Liver (tissue), 9 donors: ENCODE results near the gene PCBD1. TPM values are rescaled to one million over a fixed set of nuclear protein-coding genes. Genes with fewer than 3 reads are reported as not detected.

Source experiments
- DNase-seq: peaks from one replicate; pipeline ENCODE4 v3.0.0-alpha.2; 2017; ENCODE audit warnings: low spot score
- H3K27ac ChIP-seq, 2 donors: one replicate each; pipeline ENCODE4 v1.7.0; 2013; ENCODE audit warnings: inconsistent platforms in 2 of 2, low read length in 2 of 2, control low read depth in 1 of 2, low read depth in 1 of 2, mild to moderate bottlenecking in 1 of 2
- H3K27me3 ChIP-seq, 4 donors: one replicate each; pipeline versions ENCODE4 v1.6.1 to v1.7.0; 2013; ENCODE audit warnings: low read length in 3 of 4, inconsistent platforms in 1 of 4, mild to moderate bottlenecking in 1 of 4, moderate library complexity in 1 of 4; ENCODE audit not compliant: control insufficient read depth in 4 of 4, insufficient read depth in 4 of 4
- H3K36me3 ChIP-seq, 4 donors: one replicate each; pipeline versions ENCODE4 v1.6.1 to v1.7.0; 2013; ENCODE audit warnings: low read length in 3 of 4, mild to moderate bottlenecking in 3 of 4, low read depth in 1 of 4, moderate library complexity in 1 of 4; ENCODE audit not compliant: control insufficient read depth in 4 of 4, insufficient read depth in 3 of 4
- H3K4me1 ChIP-seq, 4 donors: one replicate each; pipeline versions ENCODE4 v1.6.1 to v1.7.0; 2013; ENCODE audit warnings: low read length in 3 of 4, mild to moderate bottlenecking in 3 of 4, moderate library complexity in 1 of 4; ENCODE audit not compliant: control insufficient read depth in 4 of 4, insufficient read depth in 4 of 4
- H3K4me3 ChIP-seq, 3 donors: one replicate each; pipeline versions ENCODE4 v1.6.1 to v1.7.0; 2013; ENCODE audit warnings: low read length in 3 of 3, control low read depth in 1 of 3, low read depth in 1 of 3, mild to moderate bottlenecking in 1 of 3
- H3K9ac ChIP-seq, 2 donors: one replicate each; pipeline ENCODE4 v1.7.0; 2013; ENCODE audit warnings: low read length in 2 of 2, mild to moderate bottlenecking in 2 of 2, moderate library complexity in 2 of 2, control low read depth in 1 of 2, low read depth in 1 of 2
- H3K9me3 ChIP-seq, 4 donors: one replicate each; pipeline versions ENCODE4 v1.6.1 to v1.7.0; 2013; ENCODE audit warnings: low read length in 3 of 4; ENCODE audit not compliant: control insufficient read depth in 4 of 4
- ATF3 ChIP-seq: IDR thresholded peaks from 2 replicates; pipeline ENCODE4 v1.6.1; 2016; ENCODE audit warnings: antibody characterized with exemption
- CTCF ChIP-seq: fragments of 150-350 bp; IDR thresholded peaks from 2 replicates; pipeline ENCODE4 v1.5.1; 2017; ENCODE audit warnings: improper control_type of control experiment, low read depth, low read length; ENCODE audit not compliant: missing input control
- EGR1 ChIP-seq, 2 donors: IDR thresholded peaks; 2 replicates each; pipeline ENCODE4 v1.6.1; 2016 to 2018; ENCODE audit warnings: antibody characterized with exemption in 2 of 2, low read depth in 2 of 2
- FOXA1 ChIP-seq: IDR thresholded peaks from 2 replicates; pipeline ENCODE4 v1.6.1; 2016; ENCODE audit warnings: antibody characterized with exemption
- FOXA2 ChIP-seq: IDR thresholded peaks from 2 replicates; pipeline ENCODE4 v1.6.1; 2016; ENCODE audit warnings: antibody characterized with exemption
- GABPA ChIP-seq, 2 donors: IDR thresholded peaks in 1 of 2; conservative IDR thresholded peaks in 1 of 2; 2 replicates each; pipeline ENCODE4 v1.6.1; 2016; ENCODE audit warnings: antibody characterized with exemption in 2 of 2, mild to moderate bottlenecking in 1 of 2, moderate library complexity in 1 of 2
- HNF4A ChIP-seq, 2 donors: conservative IDR thresholded peaks; 2 replicates each; pipeline ENCODE4 v1.6.1; 2016; ENCODE audit warnings: antibody characterized with exemption in 2 of 2, mild to moderate bottlenecking in 2 of 2
- HNF4G ChIP-seq: IDR thresholded peaks from 2 replicates; pipeline ENCODE4 v1.6.1; 2016; ENCODE audit warnings: antibody characterized with exemption
- JUND ChIP-seq, 2 donors: IDR thresholded peaks; 2 replicates each; pipeline ENCODE4 v1.6.1; 2016; ENCODE audit warnings: antibody characterized with exemption in 2 of 2
- NR2F2 ChIP-seq: IDR thresholded peaks from 2 replicates; pipeline ENCODE4 v1.6.1; 2016; ENCODE audit warnings: antibody characterized with exemption
- RAD21 ChIP-seq, 2 donors: IDR thresholded peaks; 2 replicates each; pipeline ENCODE4 v1.6.1; 2016; ENCODE audit warnings: antibody characterized with exemption in 2 of 2, mild to moderate bottlenecking in 2 of 2
- RXRA ChIP-seq, 2 donors: IDR thresholded peaks; 2 replicates each; pipeline ENCODE4 v1.6.1; 2017 to 2018; ENCODE audit warnings: antibody characterized with exemption in 2 of 2, mild to moderate bottlenecking in 1 of 2
- SP1 ChIP-seq: IDR thresholded peaks from 2 replicates; pipeline ENCODE4 v1.6.1; 2018; ENCODE audit warnings: antibody characterized with exemption, mild to moderate bottlenecking
- TAF1 ChIP-seq: conservative IDR thresholded peaks from 2 replicates; pipeline ENCODE4 v1.6.1; 2016; ENCODE audit warnings: antibody characterized with exemption, mild to moderate bottlenecking
- YY1 ChIP-seq: IDR thresholded peaks from 2 replicates; pipeline ENCODE4 v1.6.1; 2016; ENCODE audit warnings: antibody characterized with exemption, mild to moderate bottlenecking
- ZBTB33 ChIP-seq: IDR thresholded peaks from 2 replicates; pipeline ENCODE4 v1.6.1; 2016; ENCODE audit warnings: antibody characterized with exemption
- WGBS: extraction: QIAGEN DNeasy Blood & Tissue Kit; methylation state at CpG from one replicate; pipeline ENCODE4 v1.1.7; 2013; 5-methylcytosine and 5-hydroxymethylcytosine counted together
- polyA plus RNA-seq, 2 donors: library from polyadenylated mRNA; stranded (reverse) in 1 of 2; unstranded in 1 of 2; fragments of 200-250 nt in 1 of 2; fragments of >200 nt in 1 of 2; fragmentation: Nextera tagmentation in 1 of 2; extraction: Ambion mirVana in 1 of 2; gene quantifications; one replicate each; pipeline versions ENCODE4 v1.2.1 to v1.2.3, GENCODE V29; 2013 to 2015
- total RNA-seq, 2 donors: library from RNA; depleted of rRNA; stranded (reverse); fragments of >200 nt; gene quantifications; one replicate each; pipeline ENCODE4 v1.2.3, GENCODE V29; 2014
- TF ChIP-seq, protein P1 (sequence below): IDR thresholded peaks from 2 replicates; pipeline ENCODE4 v1.6.1; 2016; ENCODE audit warnings: antibody characterized with exemption, mild to moderate bottlenecking
- TF ChIP-seq, protein P2 (sequence below): IDR thresholded peaks from 2 replicates; pipeline ENCODE4 v1.6.1; 2016; ENCODE audit warnings: antibody characterized with exemption
- donor health status: healthy.
- donor health status: healthy.
- donor health status: healthy.
- donor health status: healthy.
- donor health status: healthy.

The PCBD1 gene
- total and polyA plus RNA-seq, 4 donors: 72.0 to 458 (median 171) TPM

GRCh38 chr10:70928140-70928539 lies 39.8 kb upstream of the PCBD1 start:
- no peaks in the 10 kb centered on the region for H3K4me1 ChIP-seq
- no peaks in the 10 kb centered on the region for H3K36me3 ChIP-seq
- H3K27me3 ChIP-seq: no peaks in the 10 kb centered on the region
- H3K9me3 ChIP-seq: no peaks in the 10 kb centered on the region
- no peak for DNase-seq
- H3K4me3 ChIP-seq: no peak overlapping the region
- H3K9ac ChIP-seq: no peak overlapping the region
- no peak overlapping the region for H3K27ac ChIP-seq
- TF ChIP-seq, protein P1, sequence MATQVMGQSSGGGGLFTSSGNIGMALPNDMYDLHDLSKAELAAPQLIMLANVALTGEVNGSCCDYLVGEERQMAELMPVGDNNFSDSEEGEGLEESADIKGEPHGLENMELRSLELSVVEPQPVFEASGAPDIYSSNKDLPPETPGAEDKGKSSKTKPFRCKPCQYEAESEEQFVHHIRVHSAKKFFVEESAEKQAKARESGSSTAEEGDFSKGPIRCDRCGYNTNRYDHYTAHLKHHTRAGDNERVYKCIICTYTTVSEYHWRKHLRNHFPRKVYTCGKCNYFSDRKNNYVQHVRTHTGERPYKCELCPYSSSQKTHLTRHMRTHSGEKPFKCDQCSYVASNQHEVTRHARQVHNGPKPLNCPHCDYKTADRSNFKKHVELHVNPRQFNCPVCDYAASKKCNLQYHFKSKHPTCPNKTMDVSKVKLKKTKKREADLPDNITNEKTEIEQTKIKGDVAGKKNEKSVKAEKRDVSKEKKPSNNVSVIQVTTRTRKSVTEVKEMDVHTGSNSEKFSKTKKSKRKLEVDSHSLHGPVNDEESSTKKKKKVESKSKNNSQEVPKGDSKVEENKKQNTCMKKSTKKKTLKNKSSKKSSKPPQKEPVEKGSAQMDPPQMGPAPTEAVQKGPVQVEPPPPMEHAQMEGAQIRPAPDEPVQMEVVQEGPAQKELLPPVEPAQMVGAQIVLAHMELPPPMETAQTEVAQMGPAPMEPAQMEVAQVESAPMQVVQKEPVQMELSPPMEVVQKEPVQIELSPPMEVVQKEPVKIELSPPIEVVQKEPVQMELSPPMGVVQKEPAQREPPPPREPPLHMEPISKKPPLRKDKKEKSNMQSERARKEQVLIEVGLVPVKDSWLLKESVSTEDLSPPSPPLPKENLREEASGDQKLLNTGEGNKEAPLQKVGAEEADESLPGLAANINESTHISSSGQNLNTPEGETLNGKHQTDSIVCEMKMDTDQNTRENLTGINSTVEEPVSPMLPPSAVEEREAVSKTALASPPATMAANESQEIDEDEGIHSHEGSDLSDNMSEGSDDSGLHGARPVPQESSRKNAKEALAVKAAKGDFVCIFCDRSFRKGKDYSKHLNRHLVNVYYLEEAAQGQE: no peak
- TF ChIP-seq, protein P2, sequence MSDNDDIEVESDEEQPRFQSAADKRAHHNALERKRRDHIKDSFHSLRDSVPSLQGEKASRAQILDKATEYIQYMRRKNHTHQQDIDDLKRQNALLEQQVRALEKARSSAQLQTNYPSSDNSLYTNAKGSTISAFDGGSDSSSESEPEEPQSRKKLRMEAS: no peak
- no peak for TF ChIP-seq NR2F2
- 73% methylated on average over 8 of the region's 8 CpGs for WGBS

DNA sequence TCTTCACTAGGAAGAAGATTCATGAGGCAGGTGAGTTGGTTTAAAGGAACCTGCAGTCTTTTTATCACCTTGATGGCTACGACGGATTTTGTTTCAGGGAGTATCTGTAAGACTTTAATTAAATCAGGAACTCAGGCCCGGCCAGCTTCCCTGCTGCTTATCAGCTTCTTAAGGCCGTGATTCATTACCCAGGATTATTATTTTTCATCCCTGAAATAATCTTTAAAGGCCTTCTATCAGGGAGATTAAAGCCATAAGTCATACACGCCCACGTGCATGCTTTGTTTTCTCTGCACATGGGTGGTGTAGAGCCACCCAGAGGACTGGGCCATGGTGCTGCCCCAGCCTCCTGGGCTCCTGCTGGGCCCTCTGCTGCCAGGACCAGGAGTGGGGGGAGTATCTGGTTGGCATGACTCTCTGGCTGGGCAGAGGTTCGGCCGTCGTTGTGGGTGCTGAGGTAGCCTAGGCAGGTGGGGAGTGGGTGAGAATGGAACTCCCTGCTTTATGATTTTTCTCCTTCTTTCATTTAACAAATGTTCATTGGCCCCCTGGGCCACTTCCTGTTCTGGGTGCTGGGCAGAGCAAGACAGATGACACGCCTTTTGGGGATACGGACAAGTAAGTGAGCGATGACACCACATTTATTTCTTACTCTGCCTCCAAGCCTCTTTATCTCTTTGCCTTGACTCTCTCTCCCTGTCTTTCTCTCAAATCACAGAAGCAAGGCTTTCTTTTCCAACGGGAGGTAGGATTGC lies 39.0 kb upstream of the PCBD1 start:
- Histone ChIP-seq H3K27me3 (no peaks in the 10 kb centered on the region), H3K4me3 (no peak overlapping the region), H3K9ac (no peak overlapping the region), H3K36me3 (no peaks in the 10 kb centered on the region), H3K4me1 (no peaks in the 10 kb centered on the region), H3K9me3 (no peaks in the 10 kb centered on the region), H3K27ac (no peak overlapping the region)
- TF ChIP-seq HNF4G: no peak
- TF ChIP-seq TAF1: no peak
- TF ChIP-seq FOXA2: no peak
- TF ChIP-seq GABPA (IDR thresholded peaks at IDR 0.05 in 1 of 2, conservative IDR thresholded peaks at IDR 0.05 in 1 of 2): no peak
- TF ChIP-seq ATF3: no peak
- TF ChIP-seq HNF4A (conservative IDR thresholded peaks at IDR 0.05): no peak
- TF ChIP-seq YY1: no peak
- no peak for TF ChIP-seq RAD21 (IDR thresholded peaks at IDR 0.05)
- TF ChIP-seq CTCF: no peak
- TF ChIP-seq SP1: no peak
- no peak for TF ChIP-seq FOXA1
- TF ChIP-seq, protein P2: no peak
- TF ChIP-seq, protein P1: no peak
- TF ChIP-seq EGR1 (IDR thresholded peaks at IDR 0.05; ENCODE audit: low read depth in 2 of 2): no peak
- no peak for TF ChIP-seq RXRA (IDR thresholded peaks at IDR 0.05)
- no peak for TF ChIP-seq NR2F2
- no peak for TF ChIP-seq ZBTB33
- TF ChIP-seq JUND (IDR thresholded peaks at IDR 0.05): no peak
- DNase-seq: no peak
- 79% methylated on average over 13 of the region's 13 CpGs for WGBS
